ENCODE data around the gene APEH.

APEH gene

DNA sequence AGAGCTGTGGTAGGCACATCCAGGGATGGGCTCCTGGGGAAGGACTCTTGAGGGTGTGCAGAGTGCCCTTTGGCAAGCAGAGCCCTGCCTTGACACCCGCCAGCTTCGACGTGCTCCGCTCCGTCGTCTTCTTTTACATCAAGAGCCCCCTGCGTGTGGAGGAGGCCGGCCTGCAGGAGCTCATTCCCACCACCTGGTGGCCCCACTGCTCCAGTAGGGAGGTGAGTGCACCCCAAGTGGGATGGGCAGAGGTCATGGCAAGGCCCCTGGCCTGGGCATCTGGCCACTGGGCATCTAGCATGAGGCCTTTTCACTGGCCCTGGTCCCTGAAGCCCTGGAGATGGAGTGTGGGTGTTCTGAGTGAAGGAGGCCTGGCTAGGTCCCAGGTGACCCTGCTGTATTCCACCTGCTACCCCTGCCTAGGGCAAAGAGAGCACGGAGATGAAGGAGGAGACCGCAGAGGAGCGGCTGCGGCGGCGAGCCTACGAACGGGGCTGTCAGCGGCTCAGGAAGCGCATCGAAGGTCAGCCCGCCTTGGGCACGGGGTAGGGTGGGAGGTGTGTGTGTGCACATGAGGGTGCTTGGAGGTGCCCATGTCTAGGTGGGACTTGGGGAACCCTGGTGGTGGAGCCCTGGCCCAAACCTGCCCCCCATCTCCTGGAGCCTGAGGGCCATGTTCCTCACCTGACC is 27.4 kb downstream of the APEH start:
- Histone ChIP-seq H4K8ac (ENCODE audit: low read depth, low read length) (no peak overlapping the region), H3K18ac (ENCODE audit: low read length) (no peak overlapping the region), H2BK5ac (ENCODE audit: low read length) (no peak overlapping the region), H3K36me3 (ENCODE audit: control insufficient read depth, insufficient read depth, low read length) (peaks cover 3% of the 10 kb centered on the region), H3K4ac (ENCODE audit: low read depth, low read length) (no peak overlapping the region), H2AK5ac (ENCODE audit: low read length) (no peak overlapping the region), H3K79me1 (ENCODE audit: low read length) (no peaks in the 10 kb centered on the region), H2BK15ac (replicated peaks; ENCODE audit: low read depth) (no peak overlapping the region), H2BK120ac (ENCODE audit: low read depth, low read length) (no peak overlapping the region), H3K4me1 (ENCODE audit: control insufficient read depth, low read depth, low read length) (no peaks in the 10 kb centered on the region), H3K27me3 (ENCODE audit: insufficient read depth, low read length, poor library complexity) (no peaks in the 10 kb centered on the region), H3K23ac (ENCODE audit: low read length) (no peak overlapping the region), H3K4me3 (ENCODE audit: low read length) (no peak overlapping the region), H3K4me2 (ENCODE audit: low read length) (no peak overlapping the region), H3K9ac (ENCODE audit: low read length) (no peak overlapping the region), H4K5ac (ENCODE audit: low read length) (no peak overlapping the region), H3K56ac (ENCODE audit: low read length) (no peak overlapping the region), H3K27ac (ENCODE audit: low read depth, low read length) (no peak overlapping the region), H3K79me2 (ENCODE audit: control insufficient read depth, insufficient read depth, low read length) (no peaks in the 10 kb centered on the region)
- WGBS (ENCODE audit: extremely low coverage, insufficient coverage, low lambda C conversion rate), result no CpG with 5 or more reads among the region's 21 CpGs
- peak; percentile 57 for DNase-seq

DNA sequence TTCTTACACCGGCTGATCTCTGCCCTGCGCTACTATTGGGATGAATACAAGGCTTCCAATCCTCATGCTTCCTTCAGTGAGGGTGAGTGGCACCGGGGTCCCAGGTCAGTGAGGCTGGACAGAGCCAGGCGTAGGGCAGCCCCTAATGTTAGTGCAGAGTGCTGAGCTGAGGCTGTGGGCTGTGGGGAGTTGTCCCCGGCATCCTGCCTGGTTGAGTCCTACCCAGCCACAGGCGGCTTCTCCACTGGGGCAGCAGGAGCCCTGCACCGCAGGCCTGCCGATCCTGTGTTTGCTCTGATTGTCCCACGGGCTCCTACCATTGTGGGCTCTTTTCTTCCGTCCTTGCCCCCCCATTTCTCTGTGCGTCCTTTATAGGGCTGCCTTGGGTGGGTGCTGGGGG is 28.5 kb downstream of the APEH start:
- H3K36me3 ChIP-seq (ENCODE audit: control insufficient read depth, insufficient read depth, low read length), result peaks cover 3% of the 10 kb centered on the region
- no CpG with 5 or more reads among the region's 11 CpGs for WGBS (ENCODE audit: extremely low coverage, insufficient coverage, low lambda C conversion rate)
- H3K4ac ChIP-seq (ENCODE audit: low read depth, low read length), result no peak overlapping the region
- H3K4me2 ChIP-seq (ENCODE audit: low read length), result no peak overlapping the region
- no peak overlapping the region for H2BK120ac ChIP-seq (ENCODE audit: low read depth, low read length)
- no peak overlapping the region for H2BK15ac ChIP-seq (replicated peaks; ENCODE audit: low read depth)
- no peaks in the 10 kb centered on the region for H3K4me1 ChIP-seq (ENCODE audit: control insufficient read depth, low read depth, low read length)
- no peaks in the 10 kb centered on the region for H3K27me3 ChIP-seq (ENCODE audit: insufficient read depth, low read length, poor library complexity)
- no peak overlapping the region for H3K18ac ChIP-seq (ENCODE audit: low read length)
- no peak overlapping the region for H2BK5ac ChIP-seq (ENCODE audit: low read length)
- no peaks in the 10 kb centered on the region for H3K79me1 ChIP-seq (ENCODE audit: low read length)
- H3K9ac ChIP-seq (ENCODE audit: low read length), result no peak overlapping the region
- H3K27ac ChIP-seq (ENCODE audit: low read depth, low read length), result no peak overlapping the region
- no peak for DNase-seq
- H3K4me3 ChIP-seq (ENCODE audit: low read length), result no peak overlapping the region
- H2AK5ac ChIP-seq (ENCODE audit: low read length), result no peak overlapping the region
- no peak overlapping the region for H3K56ac ChIP-seq (ENCODE audit: low read length)
- H3K79me2 ChIP-seq (ENCODE audit: control insufficient read depth, insufficient read depth, low read length), result no peaks in the 10 kb centered on the region
- no peak overlapping the region for H4K8ac ChIP-seq (ENCODE audit: low read depth, low read length)
- H4K5ac ChIP-seq (ENCODE audit: low read length), result no peak overlapping the region
- no peak overlapping the region for H3K23ac ChIP-seq (ENCODE audit: low read length)

DNA sequence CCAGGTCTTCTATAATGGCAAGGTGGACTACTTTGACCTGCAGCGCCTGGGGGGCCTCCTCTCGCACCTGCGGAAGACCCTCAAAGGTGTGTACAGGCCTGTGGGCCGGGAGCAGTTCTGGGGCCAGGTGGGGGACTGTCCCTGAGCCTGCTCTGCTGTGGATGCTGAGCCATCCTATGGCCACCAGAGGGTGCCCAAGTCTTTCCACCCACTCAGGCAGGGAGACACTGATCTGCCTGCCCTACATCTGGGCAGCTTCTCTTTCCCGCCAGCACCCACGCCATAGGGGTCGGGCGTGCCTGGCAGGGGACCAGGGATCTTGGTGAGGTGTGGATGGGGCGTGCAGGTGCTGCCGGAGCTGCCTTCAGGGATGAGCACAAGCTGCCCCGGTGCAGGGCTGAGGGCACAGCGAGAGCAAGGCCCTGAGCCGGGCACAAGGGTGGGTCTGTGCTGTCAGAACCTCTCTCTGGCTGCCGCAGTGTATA is 29.3 kb downstream of the APEH start:
- Histone ChIP-seq H3K79me1 (ENCODE audit: low read length) (no peaks in the 10 kb centered on the region), H3K27me3 (ENCODE audit: insufficient read depth, low read length, poor library complexity) (no peaks in the 10 kb centered on the region), H2AK5ac (ENCODE audit: low read length) (no peak overlapping the region), H3K18ac (ENCODE audit: low read length) (no peak overlapping the region), H2BK5ac (ENCODE audit: low read length) (no peak overlapping the region), H3K56ac (ENCODE audit: low read length) (no peak overlapping the region), H3K23ac (ENCODE audit: low read length) (no peak overlapping the region), H3K4me1 (ENCODE audit: control insufficient read depth, low read depth, low read length) (no peaks in the 10 kb centered on the region), H2BK120ac (ENCODE audit: low read depth, low read length) (no peak overlapping the region), H3K4ac (ENCODE audit: low read depth, low read length) (no peak overlapping the region), H3K27ac (ENCODE audit: low read depth, low read length) (no peak overlapping the region), H4K5ac (ENCODE audit: low read length) (no peak overlapping the region), H2BK15ac (replicated peaks; ENCODE audit: low read depth) (no peak overlapping the region), H3K9ac (ENCODE audit: low read length) (no peak overlapping the region), H3K4me3 (ENCODE audit: low read length) (no peak overlapping the region), H3K79me2 (ENCODE audit: control insufficient read depth, insufficient read depth, low read length) (no peaks in the 10 kb centered on the region), H3K4me2 (ENCODE audit: low read length) (no peak overlapping the region), H4K8ac (ENCODE audit: low read depth, low read length) (no peak overlapping the region), H3K36me3 (ENCODE audit: control insufficient read depth, insufficient read depth, low read length) (peaks cover 3% of the 10 kb centered on the region)
- peak; percentile 74 for DNase-seq
- no CpG with 5 or more reads among the region's 14 CpGs for WGBS (ENCODE audit: extremely low coverage, insufficient coverage, low lambda C conversion rate)

DNA sequence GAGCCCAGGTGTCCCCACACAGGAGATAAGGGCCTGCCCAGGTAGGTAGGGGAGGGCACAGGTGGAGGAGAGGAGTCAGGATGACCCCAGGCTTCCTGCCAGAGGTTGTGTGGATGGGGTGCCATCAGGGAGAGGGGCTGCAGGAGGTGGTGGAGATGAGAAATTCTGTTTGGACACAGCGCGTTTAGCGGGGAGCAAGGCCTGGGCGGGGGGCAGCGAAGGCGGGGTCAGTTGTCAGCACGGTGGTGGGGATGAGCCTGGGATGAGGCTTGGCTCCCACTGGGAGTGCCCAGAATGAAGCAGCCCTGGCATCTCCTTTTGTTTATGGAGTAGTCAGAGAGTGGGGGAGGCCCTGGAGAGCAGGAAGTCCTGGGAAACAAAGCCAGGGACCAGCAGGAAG is 29.8 kb downstream of the APEH start:
- no peak overlapping the region for H3K4me2 ChIP-seq (ENCODE audit: low read length)

DNA sequence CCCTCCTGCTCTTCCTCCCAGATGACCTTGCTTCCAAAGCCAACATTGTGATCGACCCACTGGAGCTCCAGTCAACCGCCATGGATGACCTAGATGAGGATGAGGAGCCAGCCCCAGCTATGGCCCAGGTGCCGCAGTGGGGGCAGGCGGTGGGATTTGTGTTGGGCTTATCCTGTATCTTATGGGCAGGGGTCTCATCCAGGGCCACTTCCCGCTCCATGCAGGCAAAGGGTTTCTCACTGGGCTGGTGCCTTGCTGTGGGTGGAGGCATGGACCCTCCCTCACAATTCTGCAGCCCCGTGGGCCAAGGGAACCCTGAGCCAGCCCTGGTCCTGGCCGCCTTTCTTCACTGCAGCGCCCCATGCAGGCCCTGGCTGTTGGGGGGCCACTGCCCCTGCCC is 30.5 kb downstream of the APEH start:
- Histone ChIP-seq H2BK15ac (replicated peaks; ENCODE audit: low read depth) (no peak overlapping the region), H3K4ac (ENCODE audit: low read depth, low read length) (no peak overlapping the region), H3K4me3 (ENCODE audit: low read length) (no peak overlapping the region), H2BK120ac (ENCODE audit: low read depth, low read length) (no peak overlapping the region), H2BK5ac (ENCODE audit: low read length) (no peak overlapping the region), H3K36me3 (ENCODE audit: control insufficient read depth, insufficient read depth, low read length) (peaks cover 3% of the 10 kb centered on the region), H3K4me2 (ENCODE audit: low read length) (no peak overlapping the region), H3K27ac (ENCODE audit: low read depth, low read length) (no peak overlapping the region), H3K27me3 (ENCODE audit: insufficient read depth, low read length, poor library complexity) (no peaks in the 10 kb centered on the region), H4K5ac (ENCODE audit: low read length) (no peak overlapping the region), H3K79me2 (ENCODE audit: control insufficient read depth, insufficient read depth, low read length) (no peaks in the 10 kb centered on the region), H3K23ac (ENCODE audit: low read length) (no peak overlapping the region), H3K4me1 (ENCODE audit: control insufficient read depth, low read depth, low read length) (no peaks in the 10 kb centered on the region), H4K8ac (ENCODE audit: low read depth, low read length) (no peak overlapping the region), H3K9ac (ENCODE audit: low read length) (no peak overlapping the region), H3K79me1 (ENCODE audit: low read length) (no peaks in the 10 kb centered on the region), H3K18ac (ENCODE audit: low read length) (no peak overlapping the region), H3K56ac (ENCODE audit: low read length) (no peak overlapping the region), H2AK5ac (ENCODE audit: low read length) (no peak overlapping the region)
- DNase-seq, result no peak
- WGBS (ENCODE audit: extremely low coverage, insufficient coverage, low lambda C conversion rate), result no CpG with 5 or more reads among the region's 8 CpGs

More for the DNA sequence above, 29.8 kb downstream of the APEH start:
- H3K27ac ChIP-seq (ENCODE audit: low read depth, low read length), result no peak overlapping the region
- no peaks in the 10 kb centered on the region for H3K4me1 ChIP-seq (ENCODE audit: control insufficient read depth, low read depth, low read length)
- no CpG with 5 or more reads among the region's 7 CpGs for WGBS (ENCODE audit: extremely low coverage, insufficient coverage, low lambda C conversion rate)
- H3K23ac ChIP-seq (ENCODE audit: low read length), result no peak overlapping the region
- no peak for DNase-seq
- H2BK5ac ChIP-seq (ENCODE audit: low read length), result no peak overlapping the region
- H2BK15ac ChIP-seq (replicated peaks; ENCODE audit: low read depth), result no peak overlapping the region
- no peak overlapping the region for H2BK120ac ChIP-seq (ENCODE audit: low read depth, low read length)
- no peak overlapping the region for H4K8ac ChIP-seq (ENCODE audit: low read depth, low read length)
- no peak overlapping the region for H4K5ac ChIP-seq (ENCODE audit: low read length)
- H3K27me3 ChIP-seq (ENCODE audit: insufficient read depth, low read length, poor library complexity), result no peaks in the 10 kb centered on the region
- no peak overlapping the region for H2AK5ac ChIP-seq (ENCODE audit: low read length)
- H3K9ac ChIP-seq (ENCODE audit: low read length), result no peak overlapping the region
- no peaks in the 10 kb centered on the region for H3K79me1 ChIP-seq (ENCODE audit: low read length)
- H3K56ac ChIP-seq (ENCODE audit: low read length), result no peak overlapping the region
- H3K4me3 ChIP-seq (ENCODE audit: low read length), result no peak overlapping the region
- H3K36me3 ChIP-seq (ENCODE audit: control insufficient read depth, insufficient read depth, low read length), result peaks cover 3% of the 10 kb centered on the region
- H3K4ac ChIP-seq (ENCODE audit: low read depth, low read length), result no peak overlapping the region
- no peaks in the 10 kb centered on the region for H3K79me2 ChIP-seq (ENCODE audit: control insufficient read depth, insufficient read depth, low read length)
- H3K18ac ChIP-seq (ENCODE audit: low read length), result no peak overlapping the region

Data from mesendoderm (in vitro differentiated cells).